Endodermal cell (in vitro differentiated cells): ENCODE measurements around the gene DTNB. TPM values are rescaled to one million over a fixed set of nuclear protein-coding genes. Genes with fewer than 3 reads are reported as not detected.

Experiments used
- DNase-seq: peaks from one replicate; pipeline ENCODE4 v3.0.0-alpha.2; 2017
- H3K27ac ChIP-seq: 2 replicates; pipeline ENCODE4 v1.5.1; 2013; ENCODE audit warnings: mild to moderate bottlenecking, low read depth, low read length, moderate library complexity
- H3K27me3 ChIP-seq: 2 replicates; pipeline ENCODE4 v1.6.1; 2013; ENCODE audit warnings: mild to moderate bottlenecking, low read length, moderate library complexity; ENCODE audit not compliant: insufficient read depth, control insufficient read depth, poor library complexity, severe bottlenecking
- H3K36me3 ChIP-seq: 2 replicates; pipeline ENCODE4 v1.7.0; 2013; ENCODE audit warnings: mild to moderate bottlenecking, low read length, moderate library complexity; ENCODE audit not compliant: control insufficient read depth, insufficient read depth
- H3K4me1 ChIP-seq: one replicate; pipeline ENCODE4 v1.7.0; 2013; ENCODE audit warnings: low read length; ENCODE audit not compliant: control insufficient read depth, insufficient read depth
- H3K4me3 ChIP-seq: 2 replicates; pipeline ENCODE4 v1.5.1; 2013; ENCODE audit warnings: mild to moderate bottlenecking, low read length, moderate library complexity
- H3K9ac ChIP-seq: 2 replicates; pipeline ENCODE4 v1.6.1; 2013; ENCODE audit warnings: mild to moderate bottlenecking, low read length, moderate library complexity; ENCODE audit not compliant: poor library complexity, severe bottlenecking; ENCODE audit errors: extremely low read depth
- H3K9me3 ChIP-seq: 2 replicates; pipeline ENCODE4 v1.6.1; 2013; ENCODE audit warnings: mild to moderate bottlenecking, low read length, moderate library complexity; ENCODE audit not compliant: control insufficient read depth
- H3K27ac Mint-ChIP-seq: 2 replicates; pipeline ENCODE4 v1.8.0; 2020; ENCODE audit warnings: mixed read lengths
- H3K27me3 Mint-ChIP-seq: 2 replicates; pipeline ENCODE4 v1.8.0; 2021; ENCODE audit warnings: mild to moderate bottlenecking, mixed read lengths; ENCODE audit not compliant: insufficient read depth
- H3K36me3 Mint-ChIP-seq: 2 replicates; pipeline ENCODE4 v1.8.0; 2020; ENCODE audit warnings: low read depth, mixed read lengths
- H3K4me1 Mint-ChIP-seq: 2 replicates; pipeline ENCODE4 v1.8.0; 2020; ENCODE audit warnings: mixed read lengths
- H3K4me3 Mint-ChIP-seq: 2 replicates; pipeline ENCODE4 v1.8.0; 2020; ENCODE audit warnings: mild to moderate bottlenecking, moderate library complexity, mixed read lengths
- H3K9me3 Mint-ChIP-seq: 2 replicates; pipeline ENCODE4 v1.8.0; 2020; ENCODE audit warnings: mild to moderate bottlenecking, mixed read lengths
- WGBS, 2 experiments: methylation state at CpG; one replicate each; pipeline versions ENCODE4 v1.1.5 to v1.1.7; 2013; ENCODE audit warnings: missing lambda C conversion rate in 2 of 2, mixed read lengths in 1 of 2; ENCODE audit not compliant: insufficient coverage in 1 of 2, insufficient read length in 1 of 2; 5-methylcytosine and 5-hydroxymethylcytosine counted together
- total RNA-seq, 2 donors: library from RNA; stranded (reverse); fragmentation: NEBNext Ultra II Directional in 1 of 2; extraction: Animal tissue kit (Norgen Biotek cat#: 25700) in 1 of 2; gene quantifications; 2 replicates in 1 of 2; 3 replicates in 1 of 2; pipeline ENCODE4 v1.2.1, GENCODE V29; 2021
- TF ChIP-seq, protein P1 (sequence below): fragments of 200-600 bp; sonication (generic); conservative IDR thresholded peaks from 2 replicates; pipeline ENCODE4 v1.5.0; 2021; ENCODE audit warnings: antibody characterized with exemption, mild to moderate bottlenecking

Gene DTNB
- total RNA-seq, 2 donors from 2014 or later: 38.8 to 48.7 TPM

DNA sequence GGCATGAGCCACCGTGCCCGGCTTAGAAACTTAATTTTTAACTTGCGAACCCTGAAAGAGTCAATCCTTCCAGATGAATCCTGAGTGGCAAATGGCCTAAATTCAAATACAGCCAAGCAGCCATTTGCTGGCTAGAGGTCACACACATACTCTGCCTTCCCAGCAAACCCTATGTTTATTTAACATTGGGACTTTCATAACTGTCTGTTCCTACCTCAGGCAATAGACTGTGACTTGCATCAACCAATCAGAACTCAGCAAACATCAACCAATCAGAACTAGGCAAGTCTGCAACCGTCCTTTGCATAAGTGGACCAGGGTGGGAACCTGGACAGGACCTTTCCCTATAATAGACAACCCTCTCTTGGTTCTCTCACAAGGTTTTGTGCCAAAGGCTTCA, 127.5 kb downstream of the DTNB start:
- no peak overlapping the region for H3K27ac Mint-ChIP-seq
- no peaks in the 10 kb centered on the region for H3K36me3 ChIP-seq
- no peaks in the 10 kb centered on the region for H3K4me1 ChIP-seq
- H3K27me3 Mint-ChIP-seq: no peaks in the 10 kb centered on the region
- H3K9ac ChIP-seq: no peak overlapping the region
- no peaks in the 10 kb centered on the region for H3K27me3 ChIP-seq
- peaks cover 3% of the 10 kb centered on the region for H3K36me3 Mint-ChIP-seq
- TF ChIP-seq, protein P1, sequence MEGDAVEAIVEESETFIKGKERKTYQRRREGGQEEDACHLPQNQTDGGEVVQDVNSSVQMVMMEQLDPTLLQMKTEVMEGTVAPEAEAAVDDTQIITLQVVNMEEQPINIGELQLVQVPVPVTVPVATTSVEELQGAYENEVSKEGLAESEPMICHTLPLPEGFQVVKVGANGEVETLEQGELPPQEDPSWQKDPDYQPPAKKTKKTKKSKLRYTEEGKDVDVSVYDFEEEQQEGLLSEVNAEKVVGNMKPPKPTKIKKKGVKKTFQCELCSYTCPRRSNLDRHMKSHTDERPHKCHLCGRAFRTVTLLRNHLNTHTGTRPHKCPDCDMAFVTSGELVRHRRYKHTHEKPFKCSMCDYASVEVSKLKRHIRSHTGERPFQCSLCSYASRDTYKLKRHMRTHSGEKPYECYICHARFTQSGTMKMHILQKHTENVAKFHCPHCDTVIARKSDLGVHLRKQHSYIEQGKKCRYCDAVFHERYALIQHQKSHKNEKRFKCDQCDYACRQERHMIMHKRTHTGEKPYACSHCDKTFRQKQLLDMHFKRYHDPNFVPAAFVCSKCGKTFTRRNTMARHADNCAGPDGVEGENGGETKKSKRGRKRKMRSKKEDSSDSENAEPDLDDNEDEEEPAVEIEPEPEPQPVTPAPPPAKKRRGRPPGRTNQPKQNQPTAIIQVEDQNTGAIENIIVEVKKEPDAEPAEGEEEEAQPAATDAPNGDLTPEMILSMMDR: no peak
- no peak overlapping the region for H3K4me3 ChIP-seq
- WGBS, 2 experiments: 88 to 96% methylated on average over 4 of the region's 4 CpGs
- no peak overlapping the region for H3K27ac ChIP-seq
- no peaks in the 10 kb centered on the region for H3K9me3 ChIP-seq
- no peaks in the 10 kb centered on the region for H3K9me3 Mint-ChIP-seq
- no peak for DNase-seq
- no peak overlapping the region for H3K4me3 Mint-ChIP-seq
- no peaks in the 10 kb centered on the region for H3K4me1 Mint-ChIP-seq

DNA sequence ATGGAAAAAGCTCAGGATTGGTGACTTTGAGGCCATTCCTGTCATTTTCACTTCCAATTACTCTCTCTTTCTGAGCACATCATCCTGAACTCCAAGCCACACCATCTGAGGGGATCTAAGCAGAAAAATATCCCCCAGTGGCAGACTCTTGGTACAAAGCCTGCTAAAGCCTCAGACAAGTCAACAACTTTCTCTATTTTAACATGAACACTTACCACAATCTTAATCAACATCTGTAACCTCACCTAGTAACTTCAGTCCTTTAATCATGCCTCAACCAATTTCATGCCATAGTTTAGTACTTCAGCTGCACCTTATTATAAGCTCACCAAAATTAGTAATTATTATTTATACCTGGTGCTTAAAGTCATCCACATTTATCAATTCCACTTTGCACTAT, 128.9 kb downstream of the DTNB start:
- H3K4me3 Mint-ChIP-seq: no peak overlapping the region
- H3K9me3 Mint-ChIP-seq: no peaks in the 10 kb centered on the region
- Histone ChIP-seq H3K4me3 (no peak overlapping the region), H3K4me1 (no peaks in the 10 kb centered on the region), H3K27me3 (no peaks in the 10 kb centered on the region), H3K36me3 (no peaks in the 10 kb centered on the region), H3K9ac (no peak overlapping the region), H3K9me3 (no peaks in the 10 kb centered on the region), H3K27ac (no peak overlapping the region)
- peaks cover 3% of the 10 kb centered on the region for H3K36me3 Mint-ChIP-seq
- no peaks in the 10 kb centered on the region for H3K27me3 Mint-ChIP-seq
- TF ChIP-seq, protein P1: no peak
- peaks cover 2% of the 10 kb centered on the region for H3K4me1 Mint-ChIP-seq
- DNase-seq: no peak
- no peak overlapping the region for H3K27ac Mint-ChIP-seq

DNA sequence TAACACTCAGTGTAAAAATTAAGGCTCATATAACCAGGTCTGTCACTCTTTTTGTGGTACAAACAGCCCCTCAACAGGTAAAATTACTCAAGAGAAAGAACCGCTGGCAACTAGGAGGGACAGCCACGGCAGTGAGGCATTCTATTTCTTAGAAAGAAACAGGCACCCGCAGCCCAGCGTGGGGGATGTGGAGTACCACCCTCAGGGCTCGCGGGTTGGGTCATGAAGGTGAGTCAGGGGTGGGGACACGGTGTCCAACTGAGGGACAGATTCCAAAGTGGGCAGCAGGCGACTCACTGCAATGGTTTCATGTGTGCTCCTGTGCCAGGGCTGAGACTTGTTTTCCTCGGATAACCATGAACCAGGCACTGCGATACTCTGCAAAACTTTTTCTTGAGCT, 129.4 kb downstream of the DTNB start:
- H3K36me3 ChIP-seq: no peaks in the 10 kb centered on the region
- TF ChIP-seq, protein P1: no peak
- Mint-ChIP-seq H3K27ac (no peak overlapping the region), H3K27me3 (no peaks in the 10 kb centered on the region), H3K4me1 (peaks cover 2% of the 10 kb centered on the region), H3K4me3 (no peak overlapping the region), H3K9me3 (no peaks in the 10 kb centered on the region), H3K36me3 (peaks cover 3% of the 10 kb centered on the region)
- no peak overlapping the region for H3K4me3 ChIP-seq
- no peaks in the 10 kb centered on the region for H3K9me3 ChIP-seq
- H3K27me3 ChIP-seq: no peaks in the 10 kb centered on the region
- DNase-seq: peak; percentile 47
- no peak overlapping the region for H3K9ac ChIP-seq
- H3K4me1 ChIP-seq: no peaks in the 10 kb centered on the region
- 87 to 93% methylated on average over 8 to 10 of the region's 10 CpGs for WGBS, 2 experiments
- no peak overlapping the region for H3K27ac ChIP-seq
